GM21515 (cell line): Measurements from ENCODE around the gene DBNDD1.

Source experiments
- ATAC-seq: cut with Tn5 transposase; IDR thresholded peaks from one replicate; pipeline ENCODE4 v1.9.1; 2021; ENCODE audit not compliant: unreplicated experiment

DBNDD1 gene

DNA sequence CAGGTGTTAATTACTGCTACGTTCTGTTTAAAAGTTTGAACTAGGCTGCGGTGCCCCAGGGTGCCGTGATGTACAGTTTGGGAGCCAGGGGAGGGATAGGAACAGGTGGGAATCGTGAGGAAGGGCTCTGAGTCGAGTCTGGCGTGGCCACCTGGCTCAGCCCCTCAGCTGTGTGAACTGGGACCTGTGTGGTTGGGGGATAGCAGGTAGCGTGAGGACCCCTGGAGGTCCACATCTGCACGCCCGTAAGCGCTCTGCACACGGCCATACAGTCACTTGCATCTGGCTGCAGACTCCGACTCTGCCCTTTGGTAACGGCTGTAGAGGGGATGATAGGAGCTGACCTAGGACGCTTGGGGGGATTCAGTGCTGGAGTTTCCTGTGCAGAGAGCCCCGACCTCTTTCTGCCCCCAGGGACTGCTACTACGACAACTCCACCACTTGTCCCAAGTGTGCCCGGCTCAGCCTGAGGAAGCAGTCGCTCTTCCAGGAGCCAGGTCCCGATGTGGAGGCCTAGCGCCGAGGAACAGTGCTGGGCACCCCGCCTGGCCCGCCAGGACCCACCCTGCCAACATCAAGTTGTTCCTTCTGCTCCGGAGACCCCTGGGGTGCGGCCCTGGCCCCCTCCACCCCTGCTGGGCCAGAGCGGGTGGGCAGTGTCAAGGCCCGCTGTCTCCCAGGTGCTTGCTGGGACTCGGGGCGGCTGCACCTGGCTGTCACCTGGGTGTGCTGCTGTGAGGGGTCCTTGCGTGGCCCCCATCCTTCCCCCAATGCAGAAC lies 53.6 kb downstream of the DBNDD1 start:
- no peak for ATAC-seq

DNA sequence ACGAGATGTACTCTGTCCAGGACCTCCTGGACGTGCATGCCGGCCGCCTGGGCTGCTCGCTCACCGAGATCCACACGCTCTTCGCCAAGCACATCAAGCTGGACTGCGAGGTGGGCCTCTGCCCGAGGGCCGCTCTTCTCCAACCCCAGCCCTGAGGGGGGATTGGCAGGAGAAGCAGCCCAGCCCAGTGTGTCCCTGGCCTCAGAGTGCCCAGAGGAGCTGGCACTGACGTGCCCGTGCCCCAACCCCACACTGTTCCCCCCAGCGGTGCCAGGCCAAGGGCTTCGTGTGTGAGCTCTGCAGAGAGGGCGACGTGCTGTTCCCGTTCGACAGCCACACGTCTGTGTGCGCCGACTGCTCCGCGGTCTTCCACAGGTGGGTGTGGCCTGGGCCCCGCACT lies 55.1 kb downstream of the DBNDD1 start:
- no peak for ATAC-seq

DNA sequence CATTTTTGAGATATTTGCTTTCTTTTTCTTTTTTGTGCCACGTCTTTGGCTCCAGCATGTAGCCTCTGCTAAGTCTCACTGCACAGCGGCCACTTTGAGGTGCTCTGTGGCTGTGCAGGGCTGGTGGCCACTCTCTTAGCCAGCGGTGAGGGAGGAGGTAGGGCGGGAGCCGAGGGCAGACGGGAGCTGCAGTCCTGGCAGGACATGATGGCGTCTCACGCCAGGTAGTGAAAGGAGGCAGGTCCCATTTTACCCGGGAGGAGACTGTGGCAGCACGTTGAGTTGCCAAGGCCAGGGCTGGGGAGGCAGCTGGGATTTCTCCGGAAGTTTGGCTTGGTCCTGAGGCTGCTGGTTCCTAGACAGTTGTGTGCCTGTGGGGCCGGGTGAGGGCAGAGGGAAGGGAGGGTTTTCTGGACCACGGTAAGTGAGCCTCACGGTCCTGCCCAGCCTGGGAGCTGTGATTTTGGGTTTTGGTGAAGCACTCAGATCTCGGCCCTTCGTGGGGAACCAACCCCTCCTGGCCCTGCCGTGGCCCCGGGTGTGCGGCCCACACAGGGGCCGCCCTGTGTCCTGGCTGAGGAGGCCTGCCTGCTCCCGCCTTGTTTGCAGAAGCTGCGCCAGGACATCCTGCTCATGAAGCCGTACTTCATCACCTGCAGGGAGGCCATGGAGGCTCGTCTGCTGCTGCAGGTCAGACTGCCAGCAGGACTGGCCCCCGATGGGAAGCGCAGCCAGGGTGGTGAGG lies 56.3 kb downstream of the DBNDD1 start:
- ATAC-seq = no peak

DNA sequence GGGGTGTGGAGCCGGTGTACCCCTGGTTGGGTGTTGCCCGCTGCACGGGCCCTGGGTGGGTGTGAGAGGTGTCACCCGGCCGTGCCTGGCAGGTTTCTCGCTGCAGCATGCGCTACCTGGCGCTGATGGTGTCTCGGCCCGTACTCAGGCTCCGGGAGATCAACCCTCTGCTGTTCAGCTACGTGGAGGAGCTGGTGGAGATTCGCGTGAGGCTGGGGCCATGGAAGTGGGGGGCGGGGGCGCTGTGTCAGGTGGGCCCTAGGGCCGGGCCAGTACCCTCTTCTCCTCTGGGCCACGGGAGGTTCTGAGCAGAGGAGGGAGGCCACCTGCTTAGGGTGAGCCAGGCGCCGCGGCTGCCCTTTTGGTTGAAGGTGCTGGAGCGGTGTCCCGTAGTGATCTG lies 57.3 kb downstream of the DBNDD1 start:
- no peak for ATAC-seq

DNA sequence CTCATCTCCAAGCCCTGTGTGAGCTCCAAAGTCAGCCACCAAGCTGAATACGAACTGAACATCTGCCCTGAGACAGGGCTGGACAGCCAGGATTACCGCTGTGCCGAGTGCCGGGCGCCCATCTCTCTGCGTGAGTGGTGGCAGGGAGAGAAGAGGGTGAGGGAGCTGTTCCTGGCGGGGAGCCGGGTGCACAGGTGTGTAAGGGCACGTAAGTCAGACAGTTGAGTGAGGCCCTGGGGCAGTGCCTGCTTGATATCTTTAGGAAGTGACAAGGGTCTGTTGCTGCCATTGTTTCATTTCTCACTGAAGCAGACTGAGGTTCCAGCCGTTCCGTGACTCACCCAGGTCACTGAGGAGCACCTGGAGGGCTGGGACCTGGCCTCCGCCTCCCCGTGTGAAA lies 58.3 kb downstream of the DBNDD1 start:
- no peak for ATAC-seq

DNA sequence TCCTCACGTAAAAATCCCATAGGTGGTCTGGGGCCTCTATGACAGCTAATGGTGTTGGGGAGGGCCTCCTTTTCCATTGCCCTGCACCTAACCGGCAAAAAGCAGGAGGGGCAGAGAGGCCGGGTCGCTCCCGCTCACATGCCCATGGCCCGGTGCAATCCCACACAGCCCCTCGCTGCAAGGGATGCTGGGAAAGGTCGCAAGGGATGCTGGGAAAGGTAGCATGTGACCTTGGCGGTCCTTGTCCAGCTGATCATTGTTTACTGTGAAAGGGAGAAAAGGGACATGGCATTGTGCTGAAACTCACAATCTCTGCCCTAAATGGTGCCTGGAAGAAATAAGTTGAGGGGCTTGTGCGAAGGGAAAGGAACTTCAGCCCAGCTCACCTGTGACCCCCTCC lies 60.7 kb downstream of the DBNDD1 start:
- no peak for ATAC-seq

DNA sequence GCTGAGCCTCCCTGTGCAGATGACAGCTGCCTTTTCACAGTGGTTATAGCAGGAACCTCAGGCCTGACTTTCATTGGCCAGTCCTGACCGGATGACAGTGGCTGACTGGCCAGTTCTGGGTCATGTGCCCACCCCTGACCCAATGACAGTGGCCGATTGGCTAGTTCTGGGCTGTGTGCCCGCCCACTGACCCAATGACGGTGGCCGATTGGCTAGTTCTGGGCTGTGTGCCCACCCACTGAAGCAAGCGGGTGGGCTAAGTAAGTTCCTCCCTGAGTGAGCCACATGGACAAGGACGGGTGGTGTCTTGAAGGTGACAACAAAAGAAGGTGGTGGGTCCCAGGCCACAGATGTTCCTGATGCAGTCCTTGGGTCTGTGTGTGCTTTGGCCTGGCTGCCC lies 61.2 kb downstream of the DBNDD1 start:
- no peak for ATAC-seq

DNA sequence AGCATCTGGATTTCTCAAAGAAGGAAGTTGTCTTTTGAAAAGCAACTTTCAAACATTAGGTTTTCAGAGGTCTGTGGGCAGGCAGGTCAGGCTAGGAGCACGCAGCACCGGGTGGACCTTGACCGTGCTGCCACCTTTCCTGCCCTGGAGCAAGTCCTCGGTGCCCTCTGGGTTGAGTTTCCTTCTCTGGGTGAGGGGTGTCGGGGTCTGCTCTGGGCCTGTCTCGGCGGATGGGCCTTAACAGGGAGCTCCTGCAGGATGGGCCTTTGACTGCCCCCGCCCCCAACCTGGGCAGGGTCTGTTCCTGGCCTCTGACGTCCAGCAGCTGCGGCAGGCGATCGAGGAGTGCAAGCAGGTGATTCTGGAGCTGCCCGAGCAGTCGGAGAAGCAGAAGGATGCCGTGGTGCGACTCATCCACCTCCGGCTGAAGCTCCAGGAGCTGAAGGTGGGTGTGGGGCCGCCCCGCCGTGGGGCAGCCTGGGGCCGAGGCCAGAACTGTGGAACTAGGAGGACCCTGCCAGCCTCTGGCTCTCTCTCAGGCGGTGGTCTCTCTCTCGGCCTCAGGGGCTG lies 62.0 kb downstream of the DBNDD1 start:
- no peak for ATAC-seq

DNA sequence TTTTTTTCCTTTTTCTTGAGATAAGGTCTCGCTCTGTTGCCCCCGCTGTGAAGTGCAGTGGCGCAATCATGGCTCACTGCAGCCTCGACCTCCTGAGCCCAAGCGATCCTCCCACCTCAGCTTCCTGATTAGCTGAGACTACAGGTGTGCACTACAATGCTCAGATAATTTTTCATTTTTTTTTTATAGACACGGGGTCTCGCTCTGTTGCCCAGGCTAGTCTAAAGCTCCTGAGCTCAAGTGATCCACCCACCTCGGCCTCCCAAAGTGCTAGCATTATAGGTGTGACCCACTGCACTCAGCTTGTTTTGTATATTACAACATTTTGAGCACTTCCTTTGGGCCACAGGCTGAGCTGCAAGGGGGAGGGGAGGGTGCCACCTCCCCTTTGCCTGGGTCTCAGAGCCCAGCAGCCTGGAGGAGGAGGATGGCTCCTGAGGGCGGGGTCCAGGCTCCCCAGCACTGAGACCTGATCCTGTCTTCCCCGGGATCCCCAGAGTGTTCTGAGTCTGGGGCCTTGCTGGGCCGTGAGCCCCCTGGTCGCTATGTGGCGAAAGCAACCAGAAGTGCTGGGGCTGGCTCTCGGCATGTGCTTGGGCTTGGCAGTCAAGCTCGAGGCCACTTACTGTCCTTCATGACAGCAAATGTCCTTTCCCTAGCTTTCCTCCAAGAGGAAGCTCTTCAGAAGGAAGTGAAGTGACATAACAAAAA lies 62.6 kb downstream of the DBNDD1 start:
- ATAC-seq = no peak

DNA sequence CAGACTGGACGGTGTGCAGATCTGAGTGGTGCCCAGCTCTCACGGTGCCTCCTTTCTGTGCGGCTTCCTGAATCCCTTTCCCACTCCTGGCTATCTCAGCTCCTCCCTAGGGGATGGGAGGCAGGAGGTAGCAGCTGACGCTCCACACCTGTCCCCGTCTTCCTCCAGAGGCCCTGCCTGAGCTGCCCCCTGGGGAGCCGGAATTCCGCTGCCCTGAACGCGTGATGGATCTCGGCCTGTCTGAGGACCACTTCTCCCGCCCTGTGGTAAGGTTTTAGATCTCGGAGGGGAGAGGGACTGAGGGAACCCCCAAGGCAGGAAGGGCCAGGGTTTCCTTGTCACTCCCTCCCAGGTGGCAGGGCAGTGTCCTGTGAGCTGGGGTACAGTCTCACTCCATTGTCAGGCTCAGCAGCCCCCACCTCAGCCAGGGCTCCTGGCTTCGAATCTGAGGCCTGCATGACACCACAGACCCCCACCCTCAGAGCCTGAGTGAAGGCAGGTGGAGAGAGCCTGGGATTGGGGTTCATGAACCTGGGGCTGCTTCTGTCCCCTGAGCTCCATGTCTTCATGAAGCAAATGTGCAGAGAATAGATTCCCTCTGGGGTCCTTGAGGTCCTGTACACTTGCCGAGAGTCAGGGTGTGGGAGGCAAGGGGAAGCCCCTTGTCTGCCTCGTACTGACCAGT lies 64.1 kb downstream of the DBNDD1 start:
- ATAC-seq = no peak
